ENCODE results near the gene PSG11. TPM values are rescaled to one million over a fixed set of nuclear protein-coding genes. Genes with fewer than 3 reads are reported as not detected.
"Not testable (repeated sequence)": the region's sequence is repeated elsewhere in the genome, so short reads cannot be mapped to it uniquely, and the experiment has no call there.

Gene PSG11
- not detected for total RNA-seq
- long read RNA-seq: 0 reads

DNA sequence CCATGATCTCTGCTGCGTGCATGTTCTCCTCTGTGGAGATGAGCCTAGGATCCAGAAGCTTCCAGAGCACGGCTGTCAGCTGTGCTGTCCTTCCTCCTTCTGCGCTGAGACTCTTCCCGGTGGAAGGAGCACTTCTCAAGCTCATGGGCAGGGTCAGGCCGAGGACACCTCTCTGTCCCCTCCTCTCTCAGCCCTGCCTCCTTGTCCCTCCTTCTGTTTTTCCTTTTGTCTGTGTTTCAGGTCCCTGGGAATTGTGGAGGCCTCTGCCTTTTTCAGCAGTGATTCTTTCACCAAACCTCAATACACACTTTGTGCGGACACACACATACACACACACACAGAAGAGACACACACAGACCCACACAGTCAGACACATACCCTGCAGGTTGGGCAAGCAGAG is at the start of gene PSG11:
Gene PSG11, minus strand, starts transcription at position 101 of the 400 bp plus-strand sequence. Its CDS starts 97 bp downstream, at position 4.
- not testable (repeated sequence) for DNase-seq (ENCODE audit: low spot score)

DNA sequence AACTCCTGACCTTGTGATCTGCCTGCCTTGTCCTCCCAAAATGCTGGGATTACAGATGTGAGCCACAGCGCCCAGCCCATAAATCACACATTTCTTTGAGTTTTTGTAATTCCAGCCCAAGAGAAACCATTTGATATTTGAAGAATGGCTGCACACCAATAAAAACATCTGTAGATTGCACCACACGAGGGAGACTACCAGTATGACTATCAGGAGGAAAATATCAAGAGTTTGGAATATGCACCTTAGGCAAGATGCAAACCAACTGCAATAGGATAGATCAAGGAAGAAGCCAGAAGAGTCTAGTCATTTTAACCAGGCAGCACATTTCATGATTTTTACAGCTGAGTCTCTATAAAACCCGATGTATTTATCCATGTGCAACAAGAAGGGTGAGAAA is 36.1 kb upstream of the PSG11 start:
- not testable (repeated sequence) for DNase-seq (ENCODE audit: low spot score)

DNA sequence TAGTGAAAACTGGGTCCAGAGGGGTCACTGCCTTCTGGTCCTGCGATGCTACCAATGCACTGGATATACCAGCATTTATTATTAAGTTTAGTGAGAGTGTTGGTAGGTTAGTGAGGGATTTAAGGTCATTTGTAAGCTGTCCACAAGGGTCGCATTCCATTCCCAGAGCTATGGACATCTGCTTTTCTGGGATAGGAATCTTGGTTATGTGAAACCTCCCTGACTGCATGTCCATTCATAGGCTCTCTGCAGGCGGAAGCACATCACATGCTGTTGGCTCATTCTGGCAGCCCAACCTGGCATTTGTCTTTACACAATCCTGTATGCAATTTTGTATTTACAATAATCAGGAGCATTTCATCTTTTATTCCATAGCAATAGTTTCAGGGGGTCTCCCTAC is 35.1 kb upstream of the PSG11 start:
- DNase-seq (ENCODE audit: low spot score): not testable (repeated sequence)

DNA sequence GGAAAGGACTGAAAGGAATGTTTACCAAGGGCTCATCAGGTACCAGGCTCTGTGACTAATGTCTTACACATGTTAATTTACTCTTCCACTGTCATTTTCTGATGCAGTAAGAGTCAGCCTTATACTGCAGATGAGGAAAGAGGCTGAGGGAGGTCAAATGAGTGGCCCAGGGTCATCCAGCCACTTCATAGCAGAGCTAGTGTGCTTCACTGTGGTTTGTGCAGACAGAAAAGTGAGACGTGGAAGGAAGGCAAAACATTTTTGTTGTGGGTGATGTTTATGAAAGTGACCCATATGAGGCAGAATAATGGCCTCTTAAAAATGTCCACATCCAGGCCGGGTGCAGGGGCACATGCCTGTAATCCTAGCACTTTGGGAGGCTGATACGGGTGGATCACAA is 34.0 kb upstream of the PSG11 start:
- not testable (repeated sequence) for DNase-seq (ENCODE audit: low spot score)

DNA sequence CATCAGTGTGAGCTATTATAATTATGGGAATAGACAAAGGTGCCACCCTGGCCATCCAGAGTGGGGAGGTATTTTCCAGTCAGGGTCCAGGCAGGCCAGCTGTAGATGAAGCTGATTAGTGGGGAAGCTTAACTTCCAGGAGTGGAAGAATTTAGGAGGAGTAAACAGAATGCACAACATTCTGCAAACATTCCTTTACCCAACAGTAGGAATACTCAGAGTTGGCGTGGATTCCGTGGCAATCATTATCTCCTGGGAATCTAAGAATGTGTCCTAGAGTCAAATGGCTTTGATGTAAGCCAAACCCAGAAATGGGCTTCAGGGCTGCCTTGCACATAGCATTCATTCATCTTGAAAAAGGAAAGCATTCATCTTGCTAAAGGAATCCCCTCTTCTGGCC is 33.2 kb upstream of the PSG11 start:
- not testable (repeated sequence) for DNase-seq (ENCODE audit: low spot score)

DNA sequence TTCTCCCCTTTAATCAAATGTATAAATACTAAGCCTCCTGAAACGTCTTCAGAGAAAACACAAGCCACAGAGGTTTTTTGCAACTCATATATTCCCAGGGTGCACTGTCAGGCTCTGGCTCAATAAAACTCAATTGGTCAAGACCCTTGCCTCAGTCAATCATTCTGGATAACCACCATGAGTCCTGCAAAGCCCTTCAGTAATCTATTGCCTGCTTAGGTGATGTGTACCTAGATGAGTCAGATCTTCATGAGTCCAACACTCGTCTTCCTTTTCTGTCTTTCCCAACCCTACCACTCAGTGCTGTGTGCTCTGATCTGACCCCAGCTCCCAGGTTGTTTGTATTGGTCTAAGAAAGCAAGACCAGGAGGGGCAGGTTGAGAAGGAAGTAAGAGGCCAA is 32.2 kb upstream of the PSG11 start:
- not testable (repeated sequence) for DNase-seq (ENCODE audit: low spot score)

DNA sequence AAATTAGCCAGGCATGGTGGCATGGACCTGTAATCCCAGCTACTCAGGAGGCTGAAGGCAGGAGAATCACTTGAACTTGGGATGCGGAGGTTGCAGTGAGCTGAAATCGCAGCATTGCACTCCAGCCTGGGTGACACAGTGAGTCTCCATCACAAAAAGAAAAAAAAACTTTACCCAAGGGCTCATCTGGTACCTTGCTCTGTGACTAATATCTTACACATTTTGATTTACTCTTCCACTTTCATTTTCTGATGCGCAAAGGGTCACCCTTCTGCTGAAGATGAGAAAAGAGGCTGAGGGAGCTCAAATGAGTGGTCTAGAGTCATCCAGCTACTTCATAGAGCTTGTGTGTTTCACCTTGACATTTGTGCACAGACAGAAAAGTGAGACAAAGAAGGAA is 21.7 kb upstream of the PSG11 start:
- DNase-seq (ENCODE audit: low spot score): not testable (repeated sequence)

DNA sequence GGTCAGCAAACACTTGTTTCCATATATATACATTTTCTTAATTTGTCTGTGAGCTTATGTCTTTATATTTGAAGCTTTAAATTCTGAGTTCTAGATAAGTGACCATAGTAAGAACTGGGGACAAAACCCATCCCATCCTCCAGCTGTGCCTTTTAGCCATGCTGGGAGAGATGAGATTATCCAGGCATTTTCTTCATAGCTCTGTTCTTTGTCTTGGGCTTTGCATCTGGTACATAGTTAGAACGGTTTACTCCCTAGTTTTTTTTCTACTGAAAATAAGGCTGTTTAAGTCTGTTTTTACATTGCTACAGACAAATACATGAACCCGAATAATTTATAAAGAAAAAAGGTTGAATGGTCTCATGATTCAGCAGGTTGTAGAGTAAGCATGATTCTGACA is 20.3 kb upstream of the PSG11 start:
- not testable (repeated sequence) for DNase-seq (ENCODE audit: low spot score)

DNA sequence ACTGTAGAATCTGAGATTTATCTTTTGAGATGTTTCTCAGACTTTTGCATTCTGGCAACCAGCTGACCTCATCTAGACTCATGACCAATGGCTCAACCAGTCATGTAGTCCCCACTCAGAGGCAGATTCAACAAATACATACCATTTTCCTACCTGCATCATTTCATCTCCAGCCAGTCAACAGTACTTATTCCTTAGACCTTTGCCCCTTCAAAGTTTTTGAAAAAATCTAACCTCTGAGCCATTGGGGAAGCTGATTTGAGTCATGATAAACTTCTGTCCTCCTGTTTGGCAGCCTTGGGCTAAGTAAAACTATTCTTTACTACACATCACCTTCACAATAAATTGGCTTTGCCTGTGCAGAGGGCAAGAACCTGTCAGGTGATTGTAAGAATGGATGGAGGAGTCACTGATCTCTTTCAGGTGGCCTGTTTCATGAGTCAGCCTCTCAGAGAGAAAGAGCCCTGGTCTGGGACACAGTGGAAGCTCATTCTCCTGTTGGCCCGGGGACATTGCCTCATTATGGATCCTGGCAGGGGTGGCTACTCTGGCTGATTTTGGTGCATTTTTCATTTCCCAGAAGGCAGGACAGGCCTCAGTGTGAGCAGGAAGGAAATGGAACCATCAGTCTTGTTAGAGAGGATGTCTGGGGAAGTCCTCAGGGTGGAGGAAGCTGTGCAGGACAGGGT is 17.4 kb upstream of the PSG11 start:
- not testable (repeated sequence) for DNase-seq (ENCODE audit: low spot score)

DNA sequence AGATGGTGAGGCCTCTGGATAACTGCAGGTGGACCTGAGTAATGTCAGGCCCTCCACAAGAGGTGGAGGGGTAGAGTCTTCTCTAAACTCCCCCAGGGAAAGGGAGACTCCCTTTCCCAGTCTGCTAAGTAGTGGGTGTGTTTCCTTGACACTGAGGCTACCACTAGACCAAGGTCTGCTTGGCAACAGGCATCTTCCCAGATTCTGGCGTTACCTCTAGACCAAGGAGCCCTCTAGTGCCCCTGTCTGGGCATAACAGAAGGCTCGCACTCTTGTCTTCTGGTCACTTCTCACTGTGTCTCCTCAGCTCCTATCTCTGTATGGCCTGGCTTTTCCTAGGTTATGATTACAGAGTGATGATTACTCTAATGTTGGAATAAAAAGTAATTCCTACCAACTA is 5.4 kb upstream of the PSG11 start:
- DNase-seq (ENCODE audit: low spot score): not testable (repeated sequence)

DNA sequence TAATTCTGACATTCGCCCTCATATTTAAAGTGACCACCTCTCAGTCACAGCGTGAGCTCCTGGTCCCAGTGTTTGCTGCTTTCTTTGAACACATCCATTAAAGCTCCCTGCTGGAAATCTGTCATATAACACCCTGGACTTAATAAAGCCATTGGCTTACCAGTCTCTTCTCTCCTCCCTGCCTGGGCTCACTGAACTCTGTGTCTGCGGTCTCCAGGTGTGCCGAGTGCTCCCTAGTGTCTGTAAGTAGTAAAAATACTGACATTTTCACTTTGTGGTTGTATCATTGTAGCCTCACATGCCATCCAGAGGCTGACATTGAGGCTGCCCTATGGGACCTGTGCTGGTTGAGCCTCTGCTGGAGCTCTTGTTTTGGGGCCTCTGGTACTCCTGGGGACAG is 2.6 kb upstream of the PSG11 start:
- DNase-seq (ENCODE audit: low spot score): no peak

DNA sequence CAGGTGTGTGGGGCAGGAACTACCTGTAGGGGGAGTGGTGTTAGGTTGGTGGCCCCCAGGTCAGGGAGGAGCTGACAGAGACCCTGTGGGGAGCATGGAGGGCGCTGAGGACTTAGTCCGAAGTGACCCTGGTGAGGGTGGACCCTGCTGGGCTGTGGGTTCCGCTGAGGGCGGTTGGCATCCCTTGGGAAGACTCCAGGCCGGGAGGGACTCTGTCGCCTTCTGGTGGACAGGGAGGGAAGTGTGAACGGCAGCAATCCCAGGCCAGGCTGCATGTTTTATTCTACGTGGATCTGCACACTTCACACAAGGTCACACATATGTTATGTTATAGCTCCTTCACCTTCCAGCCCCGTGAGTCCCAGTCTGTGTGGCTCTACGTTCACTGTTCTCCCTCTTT is 1.7 kb upstream of the PSG11 start:
- not testable (repeated sequence) for DNase-seq (ENCODE audit: low spot score)

DNA sequence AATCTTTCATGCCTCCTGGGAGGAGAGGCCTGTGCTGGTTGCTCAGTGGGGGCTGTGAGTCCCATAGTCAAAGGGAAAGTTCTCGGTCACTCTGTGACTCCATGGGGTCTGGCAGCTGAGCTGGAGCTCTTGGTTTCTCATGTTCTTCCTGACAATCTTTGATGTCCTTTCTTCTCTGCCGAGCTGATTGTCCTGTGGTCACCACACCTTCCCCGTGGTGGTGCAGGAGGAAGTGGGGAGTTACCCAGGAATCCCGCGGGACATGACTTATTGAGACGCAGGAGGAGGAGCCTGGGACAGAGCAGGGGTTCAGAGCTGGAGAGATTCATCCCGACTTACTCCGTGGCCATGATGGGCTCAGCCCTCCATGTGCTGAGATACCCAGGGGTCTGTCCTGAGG is 792 bp upstream of the PSG11 start:
- DNase-seq (ENCODE audit: low spot score): not testable (repeated sequence)

DNA sequence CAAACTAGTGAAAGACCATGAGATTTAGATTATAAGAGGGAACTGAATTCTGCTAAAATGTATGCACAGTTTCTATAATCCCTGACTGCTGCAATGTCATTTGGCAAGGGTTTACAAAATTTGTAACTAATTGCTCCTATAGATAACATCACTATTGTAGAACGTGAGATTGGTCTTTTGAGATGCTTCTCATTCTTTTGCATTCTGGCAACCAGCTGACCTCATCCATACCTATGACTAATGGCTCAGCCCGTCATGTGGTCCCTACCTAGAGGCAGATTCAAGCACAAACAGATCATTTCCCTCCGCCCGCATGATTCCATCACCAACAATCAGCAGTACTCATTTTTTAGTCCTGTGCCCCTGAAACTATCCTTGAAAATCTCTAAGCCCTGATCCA is 4.2 kb downstream of the PSG11 start:
- DNase-seq (ENCODE audit: low spot score): not testable (repeated sequence)

DNA sequence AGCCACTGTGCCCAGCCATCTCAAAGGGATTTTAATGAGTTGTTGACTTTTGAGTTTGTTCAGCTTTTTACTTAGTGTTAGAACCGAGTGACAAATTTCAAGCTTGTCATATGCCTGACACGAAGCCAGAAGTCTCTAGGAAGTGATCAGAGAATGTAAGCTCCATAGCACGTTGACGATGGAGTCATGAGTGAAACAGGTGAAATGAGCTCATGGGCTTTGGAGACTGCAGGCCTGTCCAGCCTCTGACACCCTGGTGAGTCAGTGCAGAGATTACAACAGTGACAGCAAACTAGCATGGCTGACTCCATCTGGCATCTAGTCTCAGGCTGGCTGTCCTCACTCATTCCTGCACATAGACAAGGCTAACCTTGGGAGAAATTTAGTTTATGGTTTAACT is 4.6 kb downstream of the PSG11 start:
- not testable (repeated sequence) for DNase-seq (ENCODE audit: low spot score)

DNA sequence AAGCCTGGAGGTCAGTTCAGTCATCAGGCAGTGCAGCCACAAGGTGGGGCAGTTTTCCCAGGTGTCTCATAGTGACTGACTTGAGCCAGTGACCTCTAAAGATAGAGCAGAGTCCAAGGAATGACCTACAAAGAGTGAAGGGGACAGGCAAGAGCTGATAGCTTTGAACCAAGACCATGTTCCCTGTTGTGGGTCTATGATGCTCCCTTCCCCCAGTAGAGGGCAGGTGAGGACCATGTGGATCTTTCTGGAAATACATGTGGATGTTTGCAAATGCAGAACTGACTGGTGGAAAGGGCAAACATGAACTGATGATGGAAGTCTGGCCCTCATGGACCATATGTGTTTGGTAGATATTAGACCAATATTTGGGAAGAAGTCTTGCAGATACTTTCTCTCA is 6.7 kb downstream of the PSG11 start:
- not testable (repeated sequence) for DNase-seq (ENCODE audit: low spot score)

DNA sequence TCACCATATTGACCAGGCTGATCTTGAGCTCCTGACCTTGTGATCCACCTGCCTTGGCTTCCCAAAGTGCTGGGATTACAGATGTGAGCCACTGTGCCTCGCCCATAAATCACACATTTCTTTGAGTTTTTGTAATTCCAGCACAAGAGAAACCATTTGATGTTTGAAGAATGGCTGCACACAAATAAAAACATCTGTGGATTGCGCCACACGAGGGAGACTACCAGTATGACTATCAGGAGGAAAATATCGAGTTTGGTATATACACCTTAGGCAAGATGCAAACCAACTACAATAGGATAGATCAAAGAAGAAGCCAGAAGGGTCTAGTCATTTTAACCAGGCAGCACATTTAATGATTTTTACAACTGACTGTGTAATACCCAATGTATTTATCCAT is 20.4 kb downstream of the PSG11 start:
- not testable (repeated sequence) for DNase-seq (ENCODE audit: low spot score)

DNA sequence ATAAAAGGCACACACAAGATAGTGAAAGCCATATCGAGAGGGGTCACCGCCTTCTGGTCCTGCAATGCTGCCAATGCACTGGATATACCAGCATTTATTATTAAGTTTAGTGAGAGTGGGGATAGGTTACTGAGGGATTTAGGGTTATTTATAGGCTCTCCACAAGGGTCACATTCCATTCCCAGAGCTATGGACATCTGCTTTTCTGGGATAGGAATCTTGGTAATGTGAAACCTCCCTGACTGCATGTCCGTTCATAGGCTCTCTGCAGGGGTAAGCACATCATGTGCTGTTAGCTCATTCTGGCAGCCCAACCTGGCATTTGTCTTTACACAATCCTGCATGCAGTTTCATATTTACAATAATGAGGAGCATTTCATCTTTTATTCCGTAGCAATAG is 21.4 kb downstream of the PSG11 start:
- DNase-seq (ENCODE audit: low spot score): not testable (repeated sequence)

DNA sequence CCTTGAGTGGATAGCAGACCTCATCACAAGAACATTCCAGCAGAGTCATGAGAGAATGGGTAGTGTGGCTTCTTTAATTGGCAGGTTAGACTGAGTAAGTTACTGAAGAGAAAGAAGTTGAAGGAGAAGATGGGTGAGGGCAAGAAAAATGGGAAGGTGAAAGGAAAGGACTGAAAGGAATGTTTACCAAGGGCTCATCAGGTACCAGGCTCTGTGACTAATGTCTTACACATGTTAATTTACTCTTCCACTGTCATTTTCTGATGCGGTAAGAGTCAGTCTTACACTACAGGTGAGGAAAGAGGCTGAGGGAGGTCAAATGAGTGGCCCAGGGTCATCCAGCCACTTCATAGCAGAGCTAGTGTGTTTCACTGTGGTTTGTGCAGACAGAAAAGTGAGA is 22.6 kb downstream of the PSG11 start:
- not testable (repeated sequence) for DNase-seq (ENCODE audit: low spot score)

DNA sequence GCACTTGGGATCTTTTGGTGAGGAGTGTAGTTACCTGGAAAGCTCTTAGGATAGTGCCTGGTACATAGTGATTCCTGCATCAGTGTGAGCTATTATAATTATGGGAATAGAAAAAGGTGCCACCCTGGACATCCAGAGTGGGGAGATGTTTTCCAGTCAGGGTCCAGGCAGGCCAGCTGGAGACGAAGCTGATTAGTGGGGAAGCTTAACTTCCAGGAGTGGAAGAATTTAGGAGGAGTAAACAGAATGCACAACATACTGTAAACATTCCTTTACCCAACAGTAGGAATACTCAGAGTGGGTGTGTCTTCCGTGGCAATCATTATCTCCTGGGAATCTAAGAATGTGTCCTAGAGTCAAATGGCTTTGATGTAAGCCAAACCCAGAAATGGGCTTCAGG is 23.3 kb downstream of the PSG11 start:
- DNase-seq (ENCODE audit: low spot score): not testable (repeated sequence)

DNA sequence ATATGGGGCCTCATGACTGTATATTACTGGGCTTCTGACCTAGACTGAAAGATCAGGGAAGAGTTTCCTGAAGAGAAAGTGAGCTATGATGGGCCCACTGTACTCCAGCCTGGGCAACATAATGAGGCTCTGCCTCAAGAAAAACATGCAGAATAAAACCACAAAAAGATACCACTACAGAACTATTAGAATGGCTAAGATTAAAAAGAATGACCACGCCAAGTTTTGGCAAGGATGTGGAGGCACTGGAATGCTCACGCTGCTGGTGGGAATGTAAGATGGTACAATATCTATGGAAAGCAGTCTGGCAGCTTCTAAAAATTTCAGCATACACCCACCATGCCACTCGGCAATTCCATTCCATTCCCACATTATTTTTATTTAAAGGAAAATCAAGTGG is 30.1 kb downstream of the PSG11 start:
- DNase-seq (ENCODE audit: low spot score): not testable (repeated sequence)

DNA sequence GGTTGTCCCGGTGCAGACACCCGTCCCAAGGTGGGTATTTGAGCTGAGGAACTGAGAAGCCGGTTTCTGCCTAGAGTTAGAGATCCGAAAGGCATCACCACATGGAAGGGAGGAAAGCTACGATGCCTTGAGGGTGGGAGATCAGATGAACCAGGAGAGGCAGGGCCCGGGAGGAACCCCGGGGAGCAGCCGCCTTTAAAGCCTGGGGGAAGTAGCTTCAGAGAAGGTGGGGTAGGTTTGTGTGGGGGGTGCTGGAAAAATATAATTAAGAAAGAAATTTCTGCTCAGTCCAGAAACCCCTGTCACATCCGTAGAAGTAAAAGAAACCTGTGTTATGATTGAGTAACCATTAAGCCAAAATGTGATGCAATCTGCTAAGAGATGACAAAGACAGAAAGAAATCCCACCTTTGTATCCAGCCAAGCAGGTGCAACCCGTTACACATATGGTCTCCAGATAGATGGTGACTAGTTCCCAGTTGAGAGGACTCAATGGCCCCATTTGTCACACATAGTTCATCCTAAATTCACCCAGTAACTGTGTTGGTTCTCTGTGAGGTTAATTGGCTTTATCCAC is 34.2 kb downstream of the PSG11 start:
- not testable (repeated sequence) for DNase-seq (ENCODE audit: low spot score)

DNA sequence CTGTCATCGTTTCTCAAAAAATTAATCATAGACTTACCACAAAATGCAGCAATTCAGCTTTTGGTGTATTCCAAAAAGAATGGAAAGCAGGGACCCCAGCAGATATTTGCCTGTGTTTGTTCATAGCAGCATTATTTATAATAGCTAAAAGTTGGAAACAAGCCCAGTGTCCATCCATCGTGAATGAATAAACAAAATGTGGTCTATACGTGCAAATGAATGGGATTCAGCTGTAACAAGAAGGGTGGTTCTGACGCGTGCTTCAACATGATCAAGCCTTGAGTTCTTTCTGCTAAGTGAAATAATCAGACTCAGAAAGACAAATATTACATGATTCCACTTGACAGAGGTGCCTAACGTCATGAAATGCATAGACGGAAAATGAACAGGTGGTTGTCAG is 36.4 kb downstream of the PSG11 start:
- no peak for DNase-seq (ENCODE audit: low spot score)

Measured in mesenteric fat pad (tissue), 1 donor.